Measurements from ENCODE around the gene RPS19. TPM values are rescaled to one million over a fixed set of nuclear protein-coding genes. Genes with fewer than 3 reads are reported as not detected.

Gene RPS19
- total RNA-seq, 1 experiment from 2014 or later: 2,593 TPM

GRCh38 chr19:41859213-41859617 is 840 bp upstream of the RPS19 start:
- no peaks in the 10 kb centered on the region for H3K9me2 ChIP-seq (ENCODE audit: insufficient read depth)
- BruUV-seq (replicated peaks): no TSS peak
- H3K9me3 ChIP-seq (ENCODE audit: insufficient read depth, low read depth): no peaks in the 10 kb centered on the region
- intact Hi-C loops (cut with micrococcal nuclease; ENCODE audit: unreplicated experiment): loop anchor here (1.0 to 10.0 kb wide), 2 partner anchors 25 to 1714 kb away; no protein-coding TSS in a partner anchor
- H3K27me3 ChIP-seq (ENCODE audit: insufficient read depth, low read depth): peaks cover 13% of the 10 kb centered on the region
- peak overlapping the region; percentile 98 for H3K4me3 ChIP-seq
- peaks cover 35% of the 10 kb centered on the region for H3K4me1 ChIP-seq (replicated peaks; ENCODE audit: insufficient read depth)
- no peak for DNase-seq
- H3K4me2 ChIP-seq: peak overlapping the region; percentile 96
- H3K79me2 ChIP-seq (ENCODE audit: low read depth): peaks cover 41% of the 10 kb centered on the region
- H2AFZ ChIP-seq: peak overlapping the region; percentile 71
- ChIA-PET CTCF (no interaction called here), POLR2A (ENCODE audit: unreplicated experiment) (interaction anchor here (0.5 to 0.7 kb wide), 4 partner anchors 14 to 536 kb away, joined by 3 read pairs; no protein-coding TSS in a partner anchor)
- peaks cover 37% of the 10 kb centered on the region for H3F3A ChIP-seq (ENCODE audit: insufficient read depth, low read depth)
- peaks cover 34% of the 10 kb centered on the region for H3K36me3 ChIP-seq (ENCODE audit: low read depth)
- TF ChIP-seq CTCF (conservative IDR thresholded peaks at IDR 0.05) (no peak), EZH2 (IDR thresholded peaks at IDR 0.05; ENCODE audit: low read depth) (no peak)
- H4K20me1 ChIP-seq (ENCODE audit: insufficient read depth): peaks cover 34% of the 10 kb centered on the region
- peak overlapping the region; percentile 31; the same call in 1 of the 2 replicates for H3K27ac ChIP-seq

- no peak for DNase-seq
- peaks cover 47% of the 10 kb centered on the region for H3K36me3 ChIP-seq (ENCODE audit: low read depth)
- H3F3A ChIP-seq (ENCODE audit: insufficient read depth, low read depth): peaks cover 51% of the 10 kb centered on the region
- H3K4me1 ChIP-seq (replicated peaks; ENCODE audit: insufficient read depth): peaks cover 48% of the 10 kb centered on the region
- ChIA-PET CTCF (interaction anchor here (0.6 kb wide), 2 partner anchors 85 to 304 kb away, joined by 4 to 8 read pairs; no protein-coding TSS in a partner anchor), POLR2A (ENCODE audit: unreplicated experiment) (interaction anchor here (0.5 to 0.9 kb wide), 3 partner anchors 80 to 99 kb away, joined by 3 to 5 read pairs (median 4); partner anchors contain the start of gene RABAC1)
- H3K27ac ChIP-seq: peak overlapping the region; percentile 96
- H3K4me3 ChIP-seq: peak overlapping the region; percentile 98
- H2AFZ ChIP-seq: no peak overlapping the region
- TF ChIP-seq CTCF (conservative IDR thresholded peaks at IDR 0.05): no peak
- TF ChIP-seq EZH2 (IDR thresholded peaks at IDR 0.05; ENCODE audit: low read depth): no peak
- intact Hi-C loops (cut with micrococcal nuclease; ENCODE audit: unreplicated experiment): no loop called here
- H3K27me3 ChIP-seq (ENCODE audit: insufficient read depth, low read depth): no peaks in the 10 kb centered on the region
- H4K20me1 ChIP-seq (ENCODE audit: insufficient read depth): peaks cover 47% of the 10 kb centered on the region
- H3K9me3 ChIP-seq (ENCODE audit: insufficient read depth, low read depth): no peaks in the 10 kb centered on the region
- H3K4me2 ChIP-seq: peak overlapping the region; percentile 96
- no TSS peak for BruUV-seq (replicated peaks)
- no peaks in the 10 kb centered on the region for H3K9me2 ChIP-seq (ENCODE audit: insufficient read depth)
- H3K79me2 ChIP-seq (ENCODE audit: low read depth): peaks cover 55% of the 10 kb centered on the region
These were observed 512 bp downstream of the RPS19 start for GRCh38 chr19:41860419-41861115.

DNA sequence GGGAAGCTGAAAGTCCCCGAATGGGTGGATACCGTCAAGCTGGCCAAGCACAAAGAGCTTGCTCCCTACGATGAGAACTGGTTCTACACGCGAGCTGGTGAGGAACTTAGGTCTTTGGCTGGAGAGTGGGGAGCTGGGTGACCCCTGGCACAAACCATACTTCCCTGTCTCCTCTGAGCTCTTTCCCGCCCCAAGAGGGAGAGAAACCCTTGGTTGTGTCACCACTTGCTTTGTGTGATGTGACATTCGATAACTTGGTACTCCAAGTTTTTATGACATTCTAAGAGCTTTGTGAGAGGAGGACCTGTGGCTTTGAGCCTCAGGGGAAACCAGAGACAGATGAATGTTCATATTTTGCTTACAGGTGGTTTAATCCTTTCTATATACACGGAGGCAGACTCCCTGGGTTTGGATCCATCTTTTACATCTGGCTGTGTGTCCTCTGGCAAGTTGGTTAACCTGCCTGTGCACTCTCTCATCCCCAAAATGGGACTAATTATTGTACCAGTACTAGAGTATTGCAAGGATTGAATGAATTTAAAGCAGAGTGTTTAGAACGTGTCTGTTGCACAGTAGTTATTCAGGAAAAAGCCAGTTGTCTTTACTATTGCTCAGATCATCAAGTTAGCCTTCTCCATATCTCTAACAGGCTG is 1.2 kb downstream of the RPS19 start:
- BruUV-seq (replicated peaks): no TSS peak
- TF ChIP-seq CTCF (conservative IDR thresholded peaks at IDR 0.05) (no peak), EZH2 (IDR thresholded peaks at IDR 0.05; ENCODE audit: low read depth) (no peak)
- no peak for DNase-seq
- no peaks in the 10 kb centered on the region for H3K27me3 ChIP-seq (ENCODE audit: insufficient read depth, low read depth)
- ChIA-PET CTCF (interaction anchor here (0.6 kb wide), 1 partner anchor 303 kb away, joined by 8 read pairs; no protein-coding TSS in a partner anchor), POLR2A (ENCODE audit: unreplicated experiment) (interaction anchor here (0.6 to 0.7 kb wide), 2 partner anchors 96 to 126 kb away, joined by 5 to 6 read pairs; no protein-coding TSS in a partner anchor)
- H3K4me3 ChIP-seq: peak overlapping the region; percentile 98
- H4K20me1 ChIP-seq (ENCODE audit: insufficient read depth): peaks cover 53% of the 10 kb centered on the region
- peaks cover 52% of the 10 kb centered on the region for H3K4me1 ChIP-seq (replicated peaks; ENCODE audit: insufficient read depth)
- H3F3A ChIP-seq (ENCODE audit: insufficient read depth, low read depth): peaks cover 58% of the 10 kb centered on the region
- peaks cover 61% of the 10 kb centered on the region for H3K79me2 ChIP-seq (ENCODE audit: low read depth)
- peak overlapping the region; percentile 96 for H3K4me2 ChIP-seq
- no peak overlapping the region for H2AFZ ChIP-seq
- H3K9me2 ChIP-seq (ENCODE audit: insufficient read depth): no peaks in the 10 kb centered on the region
- peaks cover 50% of the 10 kb centered on the region for H3K36me3 ChIP-seq (ENCODE audit: low read depth)
- intact Hi-C loops (cut with micrococcal nuclease; ENCODE audit: unreplicated experiment): no loop called here
- H3K27ac ChIP-seq: peak overlapping the region; percentile 96
- no peaks in the 10 kb centered on the region for H3K9me3 ChIP-seq (ENCODE audit: insufficient read depth, low read depth)

All from PC-9 (cell line).